Measurements from ENCODE around the gene EML1. TPM values are rescaled to one million over a fixed set of nuclear protein-coding genes. Genes with fewer than 3 reads are reported as not detected.

EML1 gene
- total RNA-seq, 1 experiment from 2014 or later: 16.1 TPM

- H3K9me3 Mint-ChIP-seq: no peaks in the 10 kb centered on the region
These were observed 98.7 kb downstream of the EML1 start for GRCh38 chr14:99891900-99892299.

More at GRCh38 chr14:99891900-99892299, 98.7 kb downstream of the EML1 start:
- no peaks in the 10 kb centered on the region; the same call in 1 of the 2 replicates for H3K27me3 Mint-ChIP-seq (ENCODE audit: low read depth)
- H3K4me3 Mint-ChIP-seq: no peak overlapping the region
- H3K4me1 Mint-ChIP-seq: peaks cover 46% of the 10 kb centered on the region
- ChIA-PET POLR2A (no interaction called here), CTCF (interaction anchor here (0.9 to 4.3 kb wide), 3 partner anchors 16 to 161 kb away, joined by 3 to 22 read pairs (median 6); no protein-coding TSS in a partner anchor)
- H3K36me3 Mint-ChIP-seq: no peaks in the 10 kb centered on the region
- DNase-seq (ENCODE audit: low spot score) (no peak), ATAC-seq (no peak)
- no peak overlapping the region for H3K27ac Mint-ChIP-seq
- TF ChIP-seq ZNF671 (CRISPR knock-in tag; IDR thresholded peaks at IDR 0.05): no peak
- no peak for TF ChIP-seq ZNF281 (CRISPR knock-in tag; IDR thresholded peaks at IDR 0.05)
- TF ChIP-seq ZMAT4 (CRISPR knock-in tag; IDR thresholded peaks at IDR 0.05): no peak
- TF ChIP-seq TP53 (CRISPR knock-in tag; IDR thresholded peaks at IDR 0.05): no peak
- TF ChIP-seq PRRX2 (CRISPR knock-in tag; IDR thresholded peaks at IDR 0.05): no peak
- TF ChIP-seq ETV6 (CRISPR knock-in tag; IDR thresholded peaks at IDR 0.05): no peak
- no peak for TF ChIP-seq ERG (CRISPR knock-in tag; IDR thresholded peaks at IDR 0.05)
- no peak for TF ChIP-seq FOXP1 (CRISPR knock-in tag; IDR thresholded peaks at IDR 0.05; ENCODE audit: borderline replicate concordance)
- no peak for TF ChIP-seq CBFB (CRISPR knock-in tag; IDR thresholded peaks at IDR 0.05; ENCODE audit: low read depth)
- TF ChIP-seq ZNF263 (CRISPR knock-in tag; IDR thresholded peaks at IDR 0.05; ENCODE audit: low read depth): no peak
- TF ChIP-seq ATF2 (CRISPR knock-in tag; IDR thresholded peaks at IDR 0.05; ENCODE audit: borderline replicate concordance, low read depth): no peak
- TF ChIP-seq E2F5 (CRISPR knock-in tag; IDR thresholded peaks at IDR 0.05): no peak
- no peak for TF ChIP-seq OVOL2 (CRISPR knock-in tag; IDR thresholded peaks at IDR 0.05; ENCODE audit: borderline replicate concordance)
- TF ChIP-seq MXD4 (CRISPR knock-in tag; IDR thresholded peaks at IDR 0.05; ENCODE audit: borderline replicate concordance): no peak
- no peak for TF ChIP-seq TCF7 (CRISPR knock-in tag; IDR thresholded peaks at IDR 0.05; ENCODE audit: low read depth)
- no peak for TF ChIP-seq ZNF232 (CRISPR knock-in tag; IDR thresholded peaks at IDR 0.05)
- no peak for TF ChIP-seq STAT6 (CRISPR knock-in tag; conservative IDR thresholded peaks at IDR 0.05; ENCODE audit: low read depth)

Data from WTC11 (cell line).